HepG2 (cell line): Measurements from ENCODE around the gene RPP25L. TPM values are rescaled to one million over a fixed set of nuclear protein-coding genes. Genes with fewer than 3 reads are reported as not detected.

Experiments
- AKAP8 ChIP-seq: sonication (generic); formaldehyde crosslinking; IDR thresholded peaks from 2 replicates; pipeline ENCODE4 v1.5.1; 2020; ENCODE audit warnings: mild to moderate bottlenecking, missing genetic modification reagents
- ATF1 ChIP-seq: IDR thresholded peaks from 2 replicates; pipeline ENCODE4 v1.6.1; 2016; ENCODE audit warnings: mild to moderate bottlenecking, control low read depth
- ATRX ChIP-seq: sonication (generic); formaldehyde crosslinking; IDR thresholded peaks from 2 replicates; pipeline ENCODE4 v1.4.0; 2020; ENCODE audit warnings: missing genetic modification reagents, borderline replicate concordance
- CEBPB ChIP-seq: IDR thresholded peaks from 2 replicates; pipeline ENCODE4 v1.6.1; 2011; ENCODE audit warnings: low read depth, low read length, improper control_type of control experiment, borderline replicate concordance
- CENPT ChIP-seq: sonication (generic); formaldehyde crosslinking; IDR thresholded peaks from 2 replicates; pipeline ENCODE4 v1.8.0; 2022; ENCODE audit warnings: low read depth, mild to moderate bottlenecking, moderate library complexity, missing genetic modification reagents
- EEA1 ChIP-seq: sonication (generic); formaldehyde crosslinking; IDR thresholded peaks from 2 replicates; pipeline ENCODE4 v1.5.1; 2020; ENCODE audit warnings: mild to moderate bottlenecking, missing genetic modification reagents, borderline replicate concordance
- GATA4 ChIP-seq: sonication (generic); IDR thresholded peaks from 2 replicates; pipeline ENCODE4 v1.6.1; 2016; ENCODE audit warnings: antibody characterized with exemption, low read depth, borderline replicate concordance
- ISL2 ChIP-seq: sonication (generic); formaldehyde crosslinking; IDR thresholded peaks from 2 replicates; pipeline ENCODE4 v1.5.0; 2020; ENCODE audit warnings: missing genetic modification reagents
- MTF2 ChIP-seq: sonication (generic); formaldehyde crosslinking; IDR thresholded peaks from 2 replicates; pipeline ENCODE4 v1.5.0; 2020; ENCODE audit warnings: missing genetic modification reagents, borderline replicate concordance
- NCOA5 ChIP-seq: sonication (generic); formaldehyde crosslinking; IDR thresholded peaks from 2 replicates; pipeline ENCODE4 v1.4.0; 2020; ENCODE audit warnings: missing genetic modification reagents
- NFRKB ChIP-seq: fragments of 450-650 bp; IDR thresholded peaks from 2 replicates; pipeline ENCODE4 v1.6.1; 2017
- REPIN1 ChIP-seq: sonication (generic); formaldehyde crosslinking; IDR thresholded peaks from 2 replicates; pipeline ENCODE4 v1.8.0; 2022; ENCODE audit warnings: missing genetic modification reagents, low read depth, mild to moderate bottlenecking, borderline replicate concordance
- RFX5 ChIP-seq: IDR thresholded peaks from 2 replicates; pipeline ENCODE4 v1.6.1; 2011; ENCODE audit warnings: low read depth, low read length, improper control_type of control experiment
- SMAD9 ChIP-seq: sonication (generic); formaldehyde crosslinking; IDR thresholded peaks from 2 replicates; pipeline ENCODE4 v1.5.1; 2020; ENCODE audit warnings: mild to moderate bottlenecking, missing genetic modification reagents
- TBP ChIP-seq: sonication (generic); formaldehyde crosslinking; IDR thresholded peaks from 2 replicates; pipeline ENCODE4 v1.5.0; 2020; ENCODE audit warnings: missing genetic modification reagents
- TBX3 ChIP-seq: fragments of 450-650 bp; IDR thresholded peaks from 2 replicates; pipeline ENCODE4 v1.6.1; 2017; ENCODE audit warnings: antibody characterized with exemption, mild to moderate bottlenecking, inconsistent platforms, borderline replicate concordance
- TCF7 ChIP-seq: sonication (generic); IDR thresholded peaks from 2 replicates; pipeline ENCODE4 v1.6.1; 2016; ENCODE audit warnings: antibody characterized with exemption, low read depth
- TMF1 ChIP-seq: sonication (generic); formaldehyde crosslinking; IDR thresholded peaks from 2 replicates; pipeline ENCODE4 v1.8.1; 2022; ENCODE audit warnings: low read depth, missing genetic modification reagents
- ZNF3 ChIP-seq: IDR thresholded peaks from 2 replicates; pipeline ENCODE4 v1.7.0; 2017; ENCODE audit warnings: inconsistent platforms
- ZNF569 ChIP-seq: sonication (generic); formaldehyde crosslinking; IDR thresholded peaks from 2 replicates; pipeline ENCODE4 v1.5.0; 2020; ENCODE audit warnings: mild to moderate bottlenecking, missing genetic modification reagents, moderate library complexity, borderline replicate concordance
- ZNF644 ChIP-seq: IDR thresholded peaks from 2 replicates; pipeline ENCODE4 v1.6.1; 2016; ENCODE audit warnings: low read depth
- ZNF660 ChIP-seq: sonication (generic); formaldehyde crosslinking; IDR thresholded peaks from 2 replicates; pipeline ENCODE4 v1.5.1; 2020; ENCODE audit warnings: mild to moderate bottlenecking, low read depth, missing genetic modification reagents, borderline replicate concordance
- ZNF7 ChIP-seq: IDR thresholded peaks from 2 replicates; pipeline ENCODE4 v1.6.1; 2016; ENCODE audit warnings: missing biosample characterization, missing genetic modification reagents
- ZNF709 ChIP-seq: sonication (generic); formaldehyde crosslinking; IDR thresholded peaks from 2 replicates; pipeline ENCODE4 v1.5.0; 2020; ENCODE audit warnings: mild to moderate bottlenecking, missing genetic modification reagents
- ZSCAN31 ChIP-seq: sonication (generic); formaldehyde crosslinking; IDR thresholded peaks from 2 replicates; pipeline ENCODE4 v1.5.0; 2020; ENCODE audit warnings: low read depth, mild to moderate bottlenecking, missing genetic modification reagents
- polyA plus RNA-seq, 8 experiments: library from polyadenylated mRNA; depleted of rRNA in 3 of 8; stranded (reverse) in 7 of 8; unstranded in 1 of 8; fragments of >200 nt; fragmentation: Illumina TruSeq in 4 of 8; extraction: Trizol in 4 of 8; gene quantifications; 2 replicates each; pipeline versions ENCODE4 v1.2.1 to v1.2.3, GENCODE V29; 2011 to 2016; ENCODE audit warnings: low read depth in 4 of 8, missing spikeins in 1 of 8, mixed read lengths in 1 of 8; ENCODE audit not compliant: insufficient read depth in 1 of 8
- total RNA-seq, 5 experiments: library from RNA; depleted of rRNA; stranded (reverse); fragments of >200 nt; fragmentation: Illumina TruSeq; extraction: Trizol; gene quantifications; 2 replicates each; pipeline ENCODE4 v1.2.3, GENCODE V29; 2016; ENCODE audit warnings: low read depth in 1 of 5
- TF ChIP-seq, protein P1 (sequence below): IDR thresholded peaks from 2 replicates; pipeline ENCODE4 v1.4.0; 2020; ENCODE audit warnings: mild to moderate bottlenecking, missing genetic modification reagents
- TF ChIP-seq, protein P2 (sequence below): sonication (generic); formaldehyde crosslinking; IDR thresholded peaks from 2 replicates; pipeline ENCODE4 v1.8.1; 2023; ENCODE audit warnings: missing genetic modification reagents, mild to moderate bottlenecking, borderline replicate concordance
- TF ChIP-seq, protein P3 (sequence below): sonication (generic); formaldehyde crosslinking; IDR thresholded peaks from 2 replicates; pipeline ENCODE4 v1.4.0; 2020; ENCODE audit warnings: missing genetic modification reagents

RPP25L gene
- total and polyA plus RNA-seq, 2 of the 13 experiments (the other 11 are each of a cell fraction or from before 2014, with no cell fraction given), result 24.5 to 27.3 TPM

DNA sequence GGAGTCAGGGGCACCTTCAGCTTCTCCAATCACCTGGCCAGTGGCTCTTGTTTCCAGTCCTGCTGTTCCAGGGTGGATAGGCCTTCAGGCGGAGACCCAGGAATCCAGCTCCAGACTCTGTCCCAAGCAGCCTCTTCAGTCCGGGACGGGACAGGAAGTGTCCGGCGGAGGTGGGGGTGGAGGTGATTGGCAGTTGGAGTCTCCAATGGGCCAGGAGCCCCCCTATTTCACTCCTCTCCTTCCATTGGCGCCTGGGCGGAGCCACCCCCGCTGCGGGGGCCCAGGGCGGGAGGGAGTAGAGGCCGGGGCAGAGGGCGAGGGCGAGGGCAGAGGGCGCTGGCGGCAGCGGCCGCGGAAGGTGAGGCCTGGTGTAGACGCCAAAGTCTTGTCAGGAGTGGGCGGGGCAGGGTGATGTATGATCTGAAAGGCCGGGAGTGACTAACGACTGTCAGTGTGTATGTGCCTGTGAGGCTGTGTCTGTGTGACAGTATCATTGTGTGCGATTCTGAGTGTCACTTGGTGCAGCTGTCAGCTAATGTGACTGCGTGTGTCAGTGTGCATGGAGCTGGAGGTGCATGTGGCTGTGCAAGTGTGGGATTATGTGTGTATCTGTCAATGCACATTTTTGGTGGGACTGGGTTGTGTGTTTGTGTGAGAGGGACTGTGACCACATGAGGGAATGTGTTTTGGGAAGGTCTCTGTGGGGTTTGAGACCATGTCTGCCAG, 40.1 kb upstream of the RPP25L start, which contains the start of gene IL11RA (continued):
- TF ChIP-seq ZNF660 (no peak), ATF1 (CRISPR knock-in tag) (no peak), CEBPB (no peak), AKAP8 (CRISPR knock-in tag) (0 out of 2 replicates have a peak, but pooled peaks have one; percentile 58), REPIN1 (CRISPR knock-in tag) (peak; percentile 65; the same call in 1 of the 2 replicates), NFRKB (no peak), TBX3 (peak; percentile 36; the same call in 1 of the 2 replicates), MTF2 (CRISPR knock-in tag) (no peak), GATA4 (peak; percentile 59; the same call in 1 of the 2 replicates), TMF1 (CRISPR knock-in tag) (no peak), ZNF3 (CRISPR knock-in tag) (no peak), ISL2 (CRISPR knock-in tag) (no peak), ZNF569 (CRISPR knock-in tag) (no peak), ZSCAN31 (CRISPR knock-in tag) (no peak), TCF7 (no peak), TBP (no peak), ZNF7 (CRISPR knock-in tag) (no peak), NCOA5 (CRISPR knock-in tag) (no peak), RFX5 (no peak), EEA1 (CRISPR knock-in tag) (no peak), CENPT (CRISPR knock-in tag) (no peak), ZNF709 (CRISPR knock-in tag) (no peak), ATRX (no peak), SMAD9 (CRISPR knock-in tag) (no peak), ZNF644 (CRISPR knock-in tag) (no peak)
- TF ChIP-seq, protein P1, sequence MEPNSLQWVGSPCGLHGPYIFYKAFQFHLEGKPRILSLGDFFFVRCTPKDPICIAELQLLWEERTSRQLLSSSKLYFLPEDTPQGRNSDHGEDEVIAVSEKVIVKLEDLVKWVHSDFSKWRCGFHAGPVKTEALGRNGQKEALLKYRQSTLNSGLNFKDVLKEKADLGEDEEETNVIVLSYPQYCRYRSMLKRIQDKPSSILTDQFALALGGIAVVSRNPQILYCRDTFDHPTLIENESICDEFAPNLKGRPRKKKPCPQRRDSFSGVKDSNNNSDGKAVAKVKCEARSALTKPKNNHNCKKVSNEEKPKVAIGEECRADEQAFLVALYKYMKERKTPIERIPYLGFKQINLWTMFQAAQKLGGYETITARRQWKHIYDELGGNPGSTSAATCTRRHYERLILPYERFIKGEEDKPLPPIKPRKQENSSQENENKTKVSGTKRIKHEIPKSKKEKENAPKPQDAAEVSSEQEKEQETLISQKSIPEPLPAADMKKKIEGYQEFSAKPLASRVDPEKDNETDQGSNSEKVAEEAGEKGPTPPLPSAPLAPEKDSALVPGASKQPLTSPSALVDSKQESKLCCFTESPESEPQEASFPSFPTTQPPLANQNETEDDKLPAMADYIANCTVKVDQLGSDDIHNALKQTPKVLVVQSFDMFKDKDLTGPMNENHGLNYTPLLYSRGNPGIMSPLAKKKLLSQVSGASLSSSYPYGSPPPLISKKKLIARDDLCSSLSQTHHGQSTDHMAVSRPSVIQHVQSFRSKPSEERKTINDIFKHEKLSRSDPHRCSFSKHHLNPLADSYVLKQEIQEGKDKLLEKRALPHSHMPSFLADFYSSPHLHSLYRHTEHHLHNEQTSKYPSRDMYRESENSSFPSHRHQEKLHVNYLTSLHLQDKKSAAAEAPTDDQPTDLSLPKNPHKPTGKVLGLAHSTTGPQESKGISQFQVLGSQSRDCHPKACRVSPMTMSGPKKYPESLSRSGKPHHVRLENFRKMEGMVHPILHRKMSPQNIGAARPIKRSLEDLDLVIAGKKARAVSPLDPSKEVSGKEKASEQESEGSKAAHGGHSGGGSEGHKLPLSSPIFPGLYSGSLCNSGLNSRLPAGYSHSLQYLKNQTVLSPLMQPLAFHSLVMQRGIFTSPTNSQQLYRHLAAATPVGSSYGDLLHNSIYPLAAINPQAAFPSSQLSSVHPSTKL (CRISPR knock-in tag), result peak; percentile 66; the same call in 1 of the 2 replicates
- TF ChIP-seq, protein P2, sequence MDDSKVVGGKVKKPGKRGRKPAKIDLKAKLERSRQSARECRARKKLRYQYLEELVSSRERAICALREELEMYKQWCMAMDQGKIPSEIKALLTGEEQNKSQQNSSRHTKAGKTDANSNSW (CRISPR knock-in tag), result no peak
- TF ChIP-seq, protein P3, sequence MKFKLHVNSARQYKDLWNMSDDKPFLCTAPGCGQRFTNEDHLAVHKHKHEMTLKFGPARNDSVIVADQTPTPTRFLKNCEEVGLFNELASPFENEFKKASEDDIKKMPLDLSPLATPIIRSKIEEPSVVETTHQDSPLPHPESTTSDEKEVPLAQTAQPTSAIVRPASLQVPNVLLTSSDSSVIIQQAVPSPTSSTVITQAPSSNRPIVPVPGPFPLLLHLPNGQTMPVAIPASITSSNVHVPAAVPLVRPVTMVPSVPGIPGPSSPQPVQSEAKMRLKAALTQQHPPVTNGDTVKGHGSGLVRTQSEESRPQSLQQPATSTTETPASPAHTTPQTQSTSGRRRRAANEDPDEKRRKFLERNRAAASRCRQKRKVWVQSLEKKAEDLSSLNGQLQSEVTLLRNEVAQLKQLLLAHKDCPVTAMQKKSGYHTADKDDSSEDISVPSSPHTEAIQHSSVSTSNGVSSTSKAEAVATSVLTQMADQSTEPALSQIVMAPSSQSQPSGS (CRISPR knock-in tag), result no peak
